Liver (tissue), 9 donors: ENCODE results near the gene LRPPRC. TPM values are rescaled to one million over a fixed set of nuclear protein-coding genes. Genes with fewer than 3 reads are reported as not detected.

ENCODE experiments used
- DNase-seq: peaks from one replicate; pipeline ENCODE4 v3.0.0-alpha.2; 2017; ENCODE audit warnings: low spot score
- H3K27ac ChIP-seq, 2 donors: one replicate each; pipeline ENCODE4 v1.7.0; 2013; ENCODE audit warnings: inconsistent platforms in 2 of 2, low read length in 2 of 2, control low read depth in 1 of 2, low read depth in 1 of 2, mild to moderate bottlenecking in 1 of 2
- H3K27me3 ChIP-seq, 4 donors: one replicate each; pipeline versions ENCODE4 v1.6.1 to v1.7.0; 2013; ENCODE audit warnings: low read length in 3 of 4, inconsistent platforms in 1 of 4, mild to moderate bottlenecking in 1 of 4, moderate library complexity in 1 of 4; ENCODE audit not compliant: control insufficient read depth in 4 of 4, insufficient read depth in 4 of 4
- H3K36me3 ChIP-seq, 4 donors: one replicate each; pipeline versions ENCODE4 v1.6.1 to v1.7.0; 2013; ENCODE audit warnings: low read length in 3 of 4, mild to moderate bottlenecking in 3 of 4, low read depth in 1 of 4, moderate library complexity in 1 of 4; ENCODE audit not compliant: control insufficient read depth in 4 of 4, insufficient read depth in 3 of 4
- H3K4me1 ChIP-seq, 4 donors: one replicate each; pipeline versions ENCODE4 v1.6.1 to v1.7.0; 2013; ENCODE audit warnings: low read length in 3 of 4, mild to moderate bottlenecking in 3 of 4, moderate library complexity in 1 of 4; ENCODE audit not compliant: control insufficient read depth in 4 of 4, insufficient read depth in 4 of 4
- H3K4me3 ChIP-seq, 3 donors: one replicate each; pipeline versions ENCODE4 v1.6.1 to v1.7.0; 2013; ENCODE audit warnings: low read length in 3 of 3, control low read depth in 1 of 3, low read depth in 1 of 3, mild to moderate bottlenecking in 1 of 3
- H3K9ac ChIP-seq, 2 donors: one replicate each; pipeline ENCODE4 v1.7.0; 2013; ENCODE audit warnings: low read length in 2 of 2, mild to moderate bottlenecking in 2 of 2, moderate library complexity in 2 of 2, control low read depth in 1 of 2, low read depth in 1 of 2
- H3K9me3 ChIP-seq, 4 donors: one replicate each; pipeline versions ENCODE4 v1.6.1 to v1.7.0; 2013; ENCODE audit warnings: low read length in 3 of 4; ENCODE audit not compliant: control insufficient read depth in 4 of 4
- EGR1 ChIP-seq, 2 donors: IDR thresholded peaks; 2 replicates each; pipeline ENCODE4 v1.6.1; 2016 to 2018; ENCODE audit warnings: antibody characterized with exemption in 2 of 2, low read depth in 2 of 2
- FOXA1 ChIP-seq: IDR thresholded peaks from 2 replicates; pipeline ENCODE4 v1.6.1; 2016; ENCODE audit warnings: antibody characterized with exemption
- GABPA ChIP-seq, 2 donors: IDR thresholded peaks in 1 of 2; conservative IDR thresholded peaks in 1 of 2; 2 replicates each; pipeline ENCODE4 v1.6.1; 2016; ENCODE audit warnings: antibody characterized with exemption in 2 of 2, mild to moderate bottlenecking in 1 of 2, moderate library complexity in 1 of 2
- HNF4A ChIP-seq, 2 donors: conservative IDR thresholded peaks; 2 replicates each; pipeline ENCODE4 v1.6.1; 2016; ENCODE audit warnings: antibody characterized with exemption in 2 of 2, mild to moderate bottlenecking in 2 of 2
- HNF4G ChIP-seq: IDR thresholded peaks from 2 replicates; pipeline ENCODE4 v1.6.1; 2016; ENCODE audit warnings: antibody characterized with exemption
- JUND ChIP-seq, 2 donors: IDR thresholded peaks; 2 replicates each; pipeline ENCODE4 v1.6.1; 2016; ENCODE audit warnings: antibody characterized with exemption in 2 of 2
- RAD21 ChIP-seq, 2 donors: IDR thresholded peaks; 2 replicates each; pipeline ENCODE4 v1.6.1; 2016; ENCODE audit warnings: antibody characterized with exemption in 2 of 2, mild to moderate bottlenecking in 2 of 2
- RXRA ChIP-seq, 2 donors: IDR thresholded peaks; 2 replicates each; pipeline ENCODE4 v1.6.1; 2017 to 2018; ENCODE audit warnings: antibody characterized with exemption in 2 of 2, mild to moderate bottlenecking in 1 of 2
- SP1 ChIP-seq: IDR thresholded peaks from 2 replicates; pipeline ENCODE4 v1.6.1; 2018; ENCODE audit warnings: antibody characterized with exemption, mild to moderate bottlenecking
- TAF1 ChIP-seq: conservative IDR thresholded peaks from 2 replicates; pipeline ENCODE4 v1.6.1; 2016; ENCODE audit warnings: antibody characterized with exemption, mild to moderate bottlenecking
- YY1 ChIP-seq: IDR thresholded peaks from 2 replicates; pipeline ENCODE4 v1.6.1; 2016; ENCODE audit warnings: antibody characterized with exemption, mild to moderate bottlenecking
- WGBS: extraction: QIAGEN DNeasy Blood & Tissue Kit; methylation state at CpG from one replicate; pipeline ENCODE4 v1.1.7; 2013; 5-methylcytosine and 5-hydroxymethylcytosine counted together
- polyA plus RNA-seq, 2 donors: library from polyadenylated mRNA; stranded (reverse) in 1 of 2; unstranded in 1 of 2; fragments of 200-250 nt in 1 of 2; fragments of >200 nt in 1 of 2; fragmentation: Nextera tagmentation in 1 of 2; extraction: Ambion mirVana in 1 of 2; gene quantifications; one replicate each; pipeline versions ENCODE4 v1.2.1 to v1.2.3, GENCODE V29; 2013 to 2015
- total RNA-seq, 2 donors: library from RNA; depleted of rRNA; stranded (reverse); fragments of >200 nt; gene quantifications; one replicate each; pipeline ENCODE4 v1.2.3, GENCODE V29; 2014
- TF ChIP-seq, protein P1 (sequence below): IDR thresholded peaks from 2 replicates; pipeline ENCODE4 v1.6.1; 2016; ENCODE audit warnings: antibody characterized with exemption, mild to moderate bottlenecking
- TF ChIP-seq, protein P2 (sequence below): IDR thresholded peaks from 2 replicates; pipeline ENCODE4 v1.6.1; 2016; ENCODE audit warnings: antibody characterized with exemption
- TF ChIP-seq, protein P3 (sequence below): IDR thresholded peaks from 2 replicates; pipeline ENCODE4 v1.6.1; 2016; ENCODE audit warnings: antibody characterized with exemption
- TF ChIP-seq, protein P4 (sequence below): IDR thresholded peaks from 2 replicates; pipeline ENCODE4 v1.6.1; 2016; ENCODE audit warnings: antibody characterized with exemption
- TF ChIP-seq, protein P5 (sequence below): fragments of 150-350 bp; IDR thresholded peaks from 2 replicates; pipeline ENCODE4 v1.5.1; 2017; ENCODE audit warnings: improper control_type of control experiment, low read depth, low read length; ENCODE audit not compliant: missing input control
- donor health status: healthy.
- donor health status: healthy.
- donor health status: healthy.
- donor health status: healthy.
- donor health status: healthy.

Gene LRPPRC
- total and polyA plus RNA-seq, 4 donors: 24.5 to 62.3 (median 34.4) TPM

DNA sequence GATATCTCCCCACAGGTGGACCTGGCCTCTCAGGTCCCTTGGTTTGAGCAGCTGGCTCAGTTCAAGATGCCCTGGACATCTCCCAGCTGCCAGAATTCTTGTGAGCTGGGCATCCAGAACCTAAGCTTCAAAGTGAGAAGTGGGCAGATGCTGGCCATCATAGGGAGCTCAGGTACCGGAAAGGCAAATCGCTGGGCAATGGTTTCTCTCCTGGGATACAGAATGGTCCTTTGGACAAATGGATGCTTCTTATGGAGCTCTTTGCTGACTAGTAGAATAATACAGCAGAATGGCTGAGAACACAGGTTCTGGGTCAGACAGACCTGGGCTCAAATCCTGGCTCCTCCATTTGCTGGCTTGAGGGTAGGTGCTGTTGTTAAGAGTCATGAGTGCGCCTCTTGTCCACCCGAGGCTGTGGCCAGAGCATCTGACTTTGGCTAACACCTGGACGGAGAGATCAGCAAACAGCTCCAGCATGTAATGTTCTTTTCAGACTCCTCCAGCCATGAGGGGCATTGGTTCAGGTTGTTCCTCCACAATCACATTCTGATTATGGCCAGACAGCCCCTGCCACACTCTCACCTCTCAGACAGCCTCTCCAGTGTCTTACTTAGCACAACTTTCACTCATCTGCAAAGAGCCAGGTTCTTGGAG, 149.5 kb downstream of the LRPPRC start:
- Histone ChIP-seq H3K27ac (peak overlapping the region; percentile 72 to 74), H3K9ac (no peak overlapping the region), H3K36me3 (peaks cover 0 to 16% (median 3%) of the 10 kb centered on the region in 4 donors), H3K9me3 (no peaks in the 10 kb centered on the region), H3K27me3 (no peaks in the 10 kb centered on the region), H3K4me1 (peaks cover 6 to 76% (median 54%) of the 10 kb centered on the region in 4 donors), H3K4me3 (no peak overlapping the region)
- DNase-seq: no peak
- WGBS: 69% methylated on average over 5 of the region's 5 CpGs
- TF ChIP-seq RAD21 (IDR thresholded peaks at IDR 0.05) (no peak), SP1 (no peak), HNF4G (no peak), HNF4A (conservative IDR thresholded peaks at IDR 0.05) (no peak), YY1 (no peak), EGR1 (IDR thresholded peaks at IDR 0.05; ENCODE audit: low read depth in 2 of 2) (no peak), RXRA (IDR thresholded peaks at IDR 0.05) (no peak)
- TF ChIP-seq, protein P1, sequence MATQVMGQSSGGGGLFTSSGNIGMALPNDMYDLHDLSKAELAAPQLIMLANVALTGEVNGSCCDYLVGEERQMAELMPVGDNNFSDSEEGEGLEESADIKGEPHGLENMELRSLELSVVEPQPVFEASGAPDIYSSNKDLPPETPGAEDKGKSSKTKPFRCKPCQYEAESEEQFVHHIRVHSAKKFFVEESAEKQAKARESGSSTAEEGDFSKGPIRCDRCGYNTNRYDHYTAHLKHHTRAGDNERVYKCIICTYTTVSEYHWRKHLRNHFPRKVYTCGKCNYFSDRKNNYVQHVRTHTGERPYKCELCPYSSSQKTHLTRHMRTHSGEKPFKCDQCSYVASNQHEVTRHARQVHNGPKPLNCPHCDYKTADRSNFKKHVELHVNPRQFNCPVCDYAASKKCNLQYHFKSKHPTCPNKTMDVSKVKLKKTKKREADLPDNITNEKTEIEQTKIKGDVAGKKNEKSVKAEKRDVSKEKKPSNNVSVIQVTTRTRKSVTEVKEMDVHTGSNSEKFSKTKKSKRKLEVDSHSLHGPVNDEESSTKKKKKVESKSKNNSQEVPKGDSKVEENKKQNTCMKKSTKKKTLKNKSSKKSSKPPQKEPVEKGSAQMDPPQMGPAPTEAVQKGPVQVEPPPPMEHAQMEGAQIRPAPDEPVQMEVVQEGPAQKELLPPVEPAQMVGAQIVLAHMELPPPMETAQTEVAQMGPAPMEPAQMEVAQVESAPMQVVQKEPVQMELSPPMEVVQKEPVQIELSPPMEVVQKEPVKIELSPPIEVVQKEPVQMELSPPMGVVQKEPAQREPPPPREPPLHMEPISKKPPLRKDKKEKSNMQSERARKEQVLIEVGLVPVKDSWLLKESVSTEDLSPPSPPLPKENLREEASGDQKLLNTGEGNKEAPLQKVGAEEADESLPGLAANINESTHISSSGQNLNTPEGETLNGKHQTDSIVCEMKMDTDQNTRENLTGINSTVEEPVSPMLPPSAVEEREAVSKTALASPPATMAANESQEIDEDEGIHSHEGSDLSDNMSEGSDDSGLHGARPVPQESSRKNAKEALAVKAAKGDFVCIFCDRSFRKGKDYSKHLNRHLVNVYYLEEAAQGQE: no peak

DNA sequence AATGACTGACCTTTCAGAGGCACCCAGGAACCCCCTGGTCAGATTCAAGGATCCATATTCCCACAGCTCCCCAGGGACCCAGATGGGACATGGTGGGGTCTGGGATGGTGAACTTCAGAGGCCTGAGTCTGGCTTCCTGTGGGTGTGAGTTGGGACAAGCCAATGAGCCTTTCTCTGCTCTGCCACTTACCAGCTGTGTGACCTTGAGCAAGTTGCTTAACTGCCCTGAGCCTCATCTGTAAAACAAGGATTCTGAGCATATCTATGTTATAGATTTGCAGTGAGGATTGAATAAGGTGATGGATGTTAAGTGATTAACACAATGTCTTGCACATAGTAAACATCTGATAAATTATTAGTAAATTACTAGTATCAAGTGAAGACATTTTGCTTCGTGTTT, 150.6 kb downstream of the LRPPRC start:
- H3K27ac ChIP-seq: peak overlapping the region in 1 of 2 donors; percentile 39
- no peak for DNase-seq
- H3K9me3 ChIP-seq: no peaks in the 10 kb centered on the region
- 78% methylated on average over 1 of the region's 1 CpG for WGBS
- no peak overlapping the region for H3K4me3 ChIP-seq
- no peaks in the 10 kb centered on the region for H3K27me3 ChIP-seq
- peaks cover 6 to 78% (median 60%) of the 10 kb centered on the region in 4 donors for H3K4me1 ChIP-seq
- TF ChIP-seq, protein P2, sequence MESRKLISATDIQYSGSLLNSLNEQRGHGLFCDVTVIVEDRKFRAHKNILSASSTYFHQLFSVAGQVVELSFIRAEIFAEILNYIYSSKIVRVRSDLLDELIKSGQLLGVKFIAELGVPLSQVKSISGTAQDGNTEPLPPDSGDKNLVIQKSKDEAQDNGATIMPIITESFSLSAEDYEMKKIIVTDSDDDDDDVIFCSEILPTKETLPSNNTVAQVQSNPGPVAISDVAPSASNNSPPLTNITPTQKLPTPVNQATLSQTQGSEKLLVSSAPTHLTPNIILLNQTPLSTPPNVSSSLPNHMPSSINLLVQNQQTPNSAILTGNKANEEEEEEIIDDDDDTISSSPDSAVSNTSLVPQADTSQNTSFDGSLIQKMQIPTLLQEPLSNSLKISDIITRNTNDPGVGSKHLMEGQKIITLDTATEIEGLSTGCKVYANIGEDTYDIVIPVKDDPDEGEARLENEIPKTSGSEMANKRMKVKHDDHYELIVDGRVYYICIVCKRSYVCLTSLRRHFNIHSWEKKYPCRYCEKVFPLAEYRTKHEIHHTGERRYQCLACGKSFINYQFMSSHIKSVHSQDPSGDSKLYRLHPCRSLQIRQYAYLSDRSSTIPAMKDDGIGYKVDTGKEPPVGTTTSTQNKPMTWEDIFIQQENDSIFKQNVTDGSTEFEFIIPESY: no peak
- TF ChIP-seq YY1 (no peak), RAD21 (IDR thresholded peaks at IDR 0.05) (no peak), GABPA (IDR thresholded peaks at IDR 0.05 in 1 of 2, conservative IDR thresholded peaks at IDR 0.05 in 1 of 2) (no peak), TAF1 (no peak)
- no peak overlapping the region for H3K9ac ChIP-seq
- peaks cover 0 to 16% (median under 1%) of the 10 kb centered on the region in 4 donors for H3K36me3 ChIP-seq

DNA sequence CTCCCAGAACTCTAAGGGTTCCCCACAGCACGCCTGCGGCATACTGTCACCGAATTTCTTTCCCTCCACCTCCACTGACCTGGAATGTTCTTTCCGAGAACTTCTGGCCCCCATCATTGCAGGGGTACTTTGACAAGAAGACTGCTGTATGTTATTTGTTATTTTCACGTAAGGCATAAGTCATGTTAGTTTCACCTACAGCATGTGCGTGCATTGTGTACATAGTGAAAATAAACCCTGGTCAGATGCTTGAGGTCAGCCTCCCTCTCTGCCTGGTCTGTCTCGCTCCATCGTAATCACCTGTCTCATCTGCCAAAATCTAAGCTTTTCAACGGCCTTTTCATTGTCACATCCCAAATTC, 152.9 kb downstream of the LRPPRC start:
- Histone ChIP-seq H3K4me1 (peaks cover 3 to 76% (median 57%) of the 10 kb centered on the region in 4 donors), H3K4me3 (peak overlapping the region; percentile 15 to 53 (median 26)), H3K9me3 (no peaks in the 10 kb centered on the region), H3K27me3 (no peaks in the 10 kb centered on the region), H3K36me3 (peaks cover 0 to 10% (median 0%) of the 10 kb centered on the region in 4 donors), H3K9ac (peak overlapping the region; percentile 52 to 83), H3K27ac (peak overlapping the region; percentile 85 to 89)
- no peak for DNase-seq
- 41% methylated on average over 9 of the region's 9 CpGs for WGBS
- no peak for TF ChIP-seq SP1
- no peak for TF ChIP-seq HNF4G
- TF ChIP-seq, protein P3, sequence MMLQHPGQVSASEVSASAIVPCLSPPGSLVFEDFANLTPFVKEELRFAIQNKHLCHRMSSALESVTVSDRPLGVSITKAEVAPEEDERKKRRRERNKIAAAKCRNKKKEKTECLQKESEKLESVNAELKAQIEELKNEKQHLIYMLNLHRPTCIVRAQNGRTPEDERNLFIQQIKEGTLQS: no peak
- no peak for TF ChIP-seq EGR1 (IDR thresholded peaks at IDR 0.05; ENCODE audit: low read depth in 2 of 2)
- TF ChIP-seq HNF4A (conservative IDR thresholded peaks at IDR 0.05): no peak
- no peak for TF ChIP-seq JUND (IDR thresholded peaks at IDR 0.05)
- no peak for TF ChIP-seq FOXA1
- TF ChIP-seq, protein P4, sequence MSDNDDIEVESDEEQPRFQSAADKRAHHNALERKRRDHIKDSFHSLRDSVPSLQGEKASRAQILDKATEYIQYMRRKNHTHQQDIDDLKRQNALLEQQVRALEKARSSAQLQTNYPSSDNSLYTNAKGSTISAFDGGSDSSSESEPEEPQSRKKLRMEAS: no peak
- TF ChIP-seq, protein P5, sequence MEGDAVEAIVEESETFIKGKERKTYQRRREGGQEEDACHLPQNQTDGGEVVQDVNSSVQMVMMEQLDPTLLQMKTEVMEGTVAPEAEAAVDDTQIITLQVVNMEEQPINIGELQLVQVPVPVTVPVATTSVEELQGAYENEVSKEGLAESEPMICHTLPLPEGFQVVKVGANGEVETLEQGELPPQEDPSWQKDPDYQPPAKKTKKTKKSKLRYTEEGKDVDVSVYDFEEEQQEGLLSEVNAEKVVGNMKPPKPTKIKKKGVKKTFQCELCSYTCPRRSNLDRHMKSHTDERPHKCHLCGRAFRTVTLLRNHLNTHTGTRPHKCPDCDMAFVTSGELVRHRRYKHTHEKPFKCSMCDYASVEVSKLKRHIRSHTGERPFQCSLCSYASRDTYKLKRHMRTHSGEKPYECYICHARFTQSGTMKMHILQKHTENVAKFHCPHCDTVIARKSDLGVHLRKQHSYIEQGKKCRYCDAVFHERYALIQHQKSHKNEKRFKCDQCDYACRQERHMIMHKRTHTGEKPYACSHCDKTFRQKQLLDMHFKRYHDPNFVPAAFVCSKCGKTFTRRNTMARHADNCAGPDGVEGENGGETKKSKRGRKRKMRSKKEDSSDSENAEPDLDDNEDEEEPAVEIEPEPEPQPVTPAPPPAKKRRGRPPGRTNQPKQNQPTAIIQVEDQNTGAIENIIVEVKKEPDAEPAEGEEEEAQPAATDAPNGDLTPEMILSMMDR: no peak
